Measurements from ENCODE around the gene CATSPERZ. TPM values are rescaled to one million over a fixed set of nuclear protein-coding genes. Genes with fewer than 3 reads are reported as not detected.

CATSPERZ gene
- total and polyA plus RNA-seq, 9 of the 15 experiments (the other 6 are each of a cell fraction or from before 2014, with no cell fraction given), result 0.86 to 8.5 (median 3.5) TPM

DNA sequence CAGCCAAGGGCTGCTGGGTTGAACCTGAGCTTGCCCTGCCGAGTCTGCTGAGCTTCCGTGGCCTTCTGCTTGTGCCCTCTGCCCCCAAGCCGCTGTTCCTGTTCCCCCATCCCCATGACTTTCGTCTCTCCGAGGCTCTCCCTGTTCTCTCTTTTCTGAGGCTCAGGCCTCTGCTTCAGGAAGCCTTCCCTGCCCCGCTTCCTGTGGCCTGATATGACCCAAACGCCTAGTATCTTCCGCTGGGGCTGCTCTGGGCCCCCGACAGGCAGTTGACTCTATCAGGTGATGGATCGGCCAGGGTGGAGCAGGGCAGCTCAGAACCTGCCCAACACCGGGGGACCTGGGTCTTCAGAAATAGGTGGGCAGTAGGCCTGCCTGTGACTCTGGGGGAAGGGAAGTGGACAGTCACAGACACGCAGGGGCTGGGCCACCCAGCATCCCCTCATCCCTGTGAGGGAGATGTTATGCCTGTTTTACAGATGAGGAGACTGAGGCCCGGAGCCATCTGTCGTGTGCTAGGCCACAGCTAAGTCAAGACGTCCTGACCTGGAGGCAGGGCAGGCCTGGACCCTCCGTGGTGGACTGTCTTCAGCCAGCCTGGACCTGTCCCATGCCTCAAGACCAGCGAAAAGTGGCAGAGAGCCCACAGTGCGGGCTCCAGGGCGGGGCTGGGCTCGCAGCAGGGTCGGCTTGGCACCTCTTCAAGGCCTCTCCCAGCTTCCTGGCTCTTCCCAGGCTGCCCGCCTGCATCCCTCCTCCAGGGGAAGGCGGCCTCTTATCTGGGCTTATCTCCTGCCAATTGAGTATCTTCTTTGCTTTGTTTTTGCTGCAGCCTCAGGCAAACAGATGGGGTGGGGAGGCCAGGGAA is 31.9 kb upstream of the CATSPERZ start (continued):
- TF ChIP-seq, protein P1, sequence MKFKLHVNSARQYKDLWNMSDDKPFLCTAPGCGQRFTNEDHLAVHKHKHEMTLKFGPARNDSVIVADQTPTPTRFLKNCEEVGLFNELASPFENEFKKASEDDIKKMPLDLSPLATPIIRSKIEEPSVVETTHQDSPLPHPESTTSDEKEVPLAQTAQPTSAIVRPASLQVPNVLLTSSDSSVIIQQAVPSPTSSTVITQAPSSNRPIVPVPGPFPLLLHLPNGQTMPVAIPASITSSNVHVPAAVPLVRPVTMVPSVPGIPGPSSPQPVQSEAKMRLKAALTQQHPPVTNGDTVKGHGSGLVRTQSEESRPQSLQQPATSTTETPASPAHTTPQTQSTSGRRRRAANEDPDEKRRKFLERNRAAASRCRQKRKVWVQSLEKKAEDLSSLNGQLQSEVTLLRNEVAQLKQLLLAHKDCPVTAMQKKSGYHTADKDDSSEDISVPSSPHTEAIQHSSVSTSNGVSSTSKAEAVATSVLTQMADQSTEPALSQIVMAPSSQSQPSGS (CRISPR knock-in tag; IDR thresholded peaks at IDR 0.05), result no peak
- TF ChIP-seq HDAC6 (IDR thresholded peaks at IDR 0.05; ENCODE audit: low read depth, low read length) (no peak), ARHGAP35 (IDR thresholded peaks at IDR 0.05; ENCODE audit: partially characterized antibody) (no peak), KAT2B (IDR thresholded peaks at IDR 0.05; ENCODE audit: low read depth, low read length) (no peak), SP1 (CRISPR knock-in tag; IDR thresholded peaks at IDR 0.05) (peak; percentile 59), PCBP2 (IDR thresholded peaks at IDR 0.05; ENCODE audit: low read depth, low read length, poor library complexity, severe bottlenecking) (no peak), ZNF707 (CRISPR knock-in tag; conservative IDR thresholded peaks at IDR 0.05) (0 out of 2 replicates have a peak, but pooled peaks have one; percentile 24), BCOR (IDR thresholded peaks at IDR 0.05) (peak; percentile 72), ZNF785 (CRISPR knock-in tag; IDR thresholded peaks at IDR 0.05) (no peak), CHD1 (IDR thresholded peaks at IDR 0.05; ENCODE audit: low read length) (peak; percentile 69), ZFP1 (CRISPR knock-in tag; IDR thresholded peaks at IDR 0.05) (no peak), ZNF124 (CRISPR knock-in tag; IDR thresholded peaks at IDR 0.05) (no peak), CEBPB (tag; IDR thresholded peaks at IDR 0.05) (no peak)
- TF ChIP-seq, protein P2, sequence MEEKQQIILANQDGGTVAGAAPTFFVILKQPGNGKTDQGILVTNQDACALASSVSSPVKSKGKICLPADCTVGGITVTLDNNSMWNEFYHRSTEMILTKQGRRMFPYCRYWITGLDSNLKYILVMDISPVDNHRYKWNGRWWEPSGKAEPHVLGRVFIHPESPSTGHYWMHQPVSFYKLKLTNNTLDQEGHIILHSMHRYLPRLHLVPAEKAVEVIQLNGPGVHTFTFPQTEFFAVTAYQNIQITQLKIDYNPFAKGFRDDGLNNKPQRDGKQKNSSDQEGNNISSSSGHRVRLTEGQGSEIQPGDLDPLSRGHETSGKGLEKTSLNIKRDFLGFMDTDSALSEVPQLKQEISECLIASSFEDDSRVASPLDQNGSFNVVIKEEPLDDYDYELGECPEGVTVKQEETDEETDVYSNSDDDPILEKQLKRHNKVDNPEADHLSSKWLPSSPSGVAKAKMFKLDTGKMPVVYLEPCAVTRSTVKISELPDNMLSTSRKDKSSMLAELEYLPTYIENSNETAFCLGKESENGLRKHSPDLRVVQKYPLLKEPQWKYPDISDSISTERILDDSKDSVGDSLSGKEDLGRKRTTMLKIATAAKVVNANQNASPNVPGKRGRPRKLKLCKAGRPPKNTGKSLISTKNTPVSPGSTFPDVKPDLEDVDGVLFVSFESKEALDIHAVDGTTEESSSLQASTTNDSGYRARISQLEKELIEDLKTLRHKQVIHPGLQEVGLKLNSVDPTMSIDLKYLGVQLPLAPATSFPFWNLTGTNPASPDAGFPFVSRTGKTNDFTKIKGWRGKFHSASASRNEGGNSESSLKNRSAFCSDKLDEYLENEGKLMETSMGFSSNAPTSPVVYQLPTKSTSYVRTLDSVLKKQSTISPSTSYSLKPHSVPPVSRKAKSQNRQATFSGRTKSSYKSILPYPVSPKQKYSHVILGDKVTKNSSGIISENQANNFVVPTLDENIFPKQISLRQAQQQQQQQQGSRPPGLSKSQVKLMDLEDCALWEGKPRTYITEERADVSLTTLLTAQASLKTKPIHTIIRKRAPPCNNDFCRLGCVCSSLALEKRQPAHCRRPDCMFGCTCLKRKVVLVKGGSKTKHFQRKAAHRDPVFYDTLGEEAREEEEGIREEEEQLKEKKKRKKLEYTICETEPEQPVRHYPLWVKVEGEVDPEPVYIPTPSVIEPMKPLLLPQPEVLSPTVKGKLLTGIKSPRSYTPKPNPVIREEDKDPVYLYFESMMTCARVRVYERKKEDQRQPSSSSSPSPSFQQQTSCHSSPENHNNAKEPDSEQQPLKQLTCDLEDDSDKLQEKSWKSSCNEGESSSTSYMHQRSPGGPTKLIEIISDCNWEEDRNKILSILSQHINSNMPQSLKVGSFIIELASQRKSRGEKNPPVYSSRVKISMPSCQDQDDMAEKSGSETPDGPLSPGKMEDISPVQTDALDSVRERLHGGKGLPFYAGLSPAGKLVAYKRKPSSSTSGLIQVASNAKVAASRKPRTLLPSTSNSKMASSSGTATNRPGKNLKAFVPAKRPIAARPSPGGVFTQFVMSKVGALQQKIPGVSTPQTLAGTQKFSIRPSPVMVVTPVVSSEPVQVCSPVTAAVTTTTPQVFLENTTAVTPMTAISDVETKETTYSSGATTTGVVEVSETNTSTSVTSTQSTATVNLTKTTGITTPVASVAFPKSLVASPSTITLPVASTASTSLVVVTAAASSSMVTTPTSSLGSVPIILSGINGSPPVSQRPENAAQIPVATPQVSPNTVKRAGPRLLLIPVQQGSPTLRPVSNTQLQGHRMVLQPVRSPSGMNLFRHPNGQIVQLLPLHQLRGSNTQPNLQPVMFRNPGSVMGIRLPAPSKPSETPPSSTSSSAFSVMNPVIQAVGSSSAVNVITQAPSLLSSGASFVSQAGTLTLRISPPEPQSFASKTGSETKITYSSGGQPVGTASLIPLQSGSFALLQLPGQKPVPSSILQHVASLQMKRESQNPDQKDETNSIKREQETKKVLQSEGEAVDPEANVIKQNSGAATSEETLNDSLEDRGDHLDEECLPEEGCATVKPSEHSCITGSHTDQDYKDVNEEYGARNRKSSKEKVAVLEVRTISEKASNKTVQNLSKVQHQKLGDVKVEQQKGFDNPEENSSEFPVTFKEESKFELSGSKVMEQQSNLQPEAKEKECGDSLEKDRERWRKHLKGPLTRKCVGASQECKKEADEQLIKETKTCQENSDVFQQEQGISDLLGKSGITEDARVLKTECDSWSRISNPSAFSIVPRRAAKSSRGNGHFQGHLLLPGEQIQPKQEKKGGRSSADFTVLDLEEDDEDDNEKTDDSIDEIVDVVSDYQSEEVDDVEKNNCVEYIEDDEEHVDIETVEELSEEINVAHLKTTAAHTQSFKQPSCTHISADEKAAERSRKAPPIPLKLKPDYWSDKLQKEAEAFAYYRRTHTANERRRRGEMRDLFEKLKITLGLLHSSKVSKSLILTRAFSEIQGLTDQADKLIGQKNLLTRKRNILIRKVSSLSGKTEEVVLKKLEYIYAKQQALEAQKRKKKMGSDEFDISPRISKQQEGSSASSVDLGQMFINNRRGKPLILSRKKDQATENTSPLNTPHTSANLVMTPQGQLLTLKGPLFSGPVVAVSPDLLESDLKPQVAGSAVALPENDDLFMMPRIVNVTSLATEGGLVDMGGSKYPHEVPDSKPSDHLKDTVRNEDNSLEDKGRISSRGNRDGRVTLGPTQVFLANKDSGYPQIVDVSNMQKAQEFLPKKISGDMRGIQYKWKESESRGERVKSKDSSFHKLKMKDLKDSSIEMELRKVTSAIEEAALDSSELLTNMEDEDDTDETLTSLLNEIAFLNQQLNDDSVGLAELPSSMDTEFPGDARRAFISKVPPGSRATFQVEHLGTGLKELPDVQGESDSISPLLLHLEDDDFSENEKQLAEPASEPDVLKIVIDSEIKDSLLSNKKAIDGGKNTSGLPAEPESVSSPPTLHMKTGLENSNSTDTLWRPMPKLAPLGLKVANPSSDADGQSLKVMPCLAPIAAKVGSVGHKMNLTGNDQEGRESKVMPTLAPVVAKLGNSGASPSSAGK (IDR thresholded peaks at IDR 0.05), result no peak
- TF ChIP-seq, protein P3, sequence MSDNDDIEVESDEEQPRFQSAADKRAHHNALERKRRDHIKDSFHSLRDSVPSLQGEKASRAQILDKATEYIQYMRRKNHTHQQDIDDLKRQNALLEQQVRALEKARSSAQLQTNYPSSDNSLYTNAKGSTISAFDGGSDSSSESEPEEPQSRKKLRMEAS (CRISPR knock-in tag; IDR thresholded peaks at IDR 0.05), result no peak; the same call in 1 of the 2 replicates
